ENCODE results near the gene ANKS4B.

DNA sequence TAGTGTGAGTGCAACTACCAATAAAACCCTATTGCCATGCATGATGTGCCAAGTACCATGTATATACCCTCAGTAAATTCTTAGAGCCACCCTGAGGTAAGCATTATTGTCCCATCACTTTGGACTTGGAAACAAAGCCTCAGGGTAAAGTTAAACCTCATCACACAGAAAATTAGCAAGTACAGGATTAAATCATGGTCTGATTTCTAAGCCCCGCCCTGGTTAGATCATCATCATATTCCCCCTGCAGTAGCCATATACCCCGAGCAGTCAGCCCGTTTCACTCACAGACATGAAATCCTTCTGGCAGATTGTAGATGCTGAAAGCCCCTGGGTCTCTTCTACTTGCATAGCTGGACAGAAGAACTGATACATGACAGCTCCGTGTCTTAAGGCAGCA is 26.9 kb upstream of the ANKS4B start:
- no peak for TF ChIP-seq EP300 (IDR thresholded peaks at IDR 0.05)
- TF ChIP-seq CTCF (IDR thresholded peaks at IDR 0.05) = no peak
